ENCODE data around the gene MAP4K3. TPM values are rescaled to one million over a fixed set of nuclear protein-coding genes. Genes with fewer than 3 reads are reported as not detected.

The MAP4K3 gene
- total and polyA plus RNA-seq, 2 of the 8 experiments (the other 6 are each of a cell fraction or from before 2014, with no cell fraction given): 11.4 to 63.0 TPM

- H3K27ac ChIP-seq (ENCODE audit: low read depth, low read length): no peak overlapping the region
- no peaks in the 10 kb centered on the region for H3K79me1 ChIP-seq (ENCODE audit: low read depth, low read length)
- FAIRE-seq (no peak), DNase-seq (ENCODE audit: low read depth in 1 of 2, low spot score in 2 of 2) (no peak)
- no peak overlapping the region for H3K4me3 ChIP-seq (ENCODE audit: extremely low read depth in 1 of 4, insufficient read depth in 2 of 4, low read depth in 3 of 4, low read length in 4 of 4)
- no peaks in the 10 kb centered on the region for H4K20me1 ChIP-seq (replicated peaks in 1 of 2; ENCODE audit: control insufficient read depth in 1 of 2, insufficient read depth in 2 of 2, low read length in 2 of 2)
- TF ChIP-seq POU5F1 (IDR thresholded peaks at IDR 0.05; ENCODE audit: low read depth, low read length) (no peak), JUND (IDR thresholded peaks at IDR 0.05; ENCODE audit: low read length) (no peak), RFX5 (IDR thresholded peaks at IDR 0.05; ENCODE audit: borderline replicate concordance, low read depth, low read length) (no peak), CTCF (IDR thresholded peaks at IDR 0.05; ENCODE audit: control extremely low read depth in 1 of 3, insufficient read depth in 1 of 3, low read depth in 1 of 3, low read length in 3 of 3) (no peak)
- H3K18ac ChIP-seq (ENCODE audit: extremely low read depth, low read length): no peak overlapping the region
- no peak overlapping the region for H3K23ac ChIP-seq (ENCODE audit: insufficient read length)
- no peak overlapping the region for H2BK12ac ChIP-seq (ENCODE audit: low read depth, low read length)
- no peak overlapping the region for H3K4me2 ChIP-seq (ENCODE audit: insufficient read depth in 1 of 2, low read depth in 2 of 2, low read length in 2 of 2)
- no peaks in the 10 kb centered on the region for H3K9me3 ChIP-seq (ENCODE audit: insufficient read depth in 2 of 2, low read depth in 1 of 2, low read length in 1 of 2)
- H2BK120ac ChIP-seq (replicated peaks; ENCODE audit: low read depth, low read length): no peak overlapping the region
- 87% methylated on average over 5 of the region's 5 CpGs; no CpG with 5 or more reads in 1 of the 2 experiments for WGBS, 2 experiments (ENCODE audit: extremely low coverage in 1 of 2, insufficient coverage in 1 of 2, insufficient read length in 1 of 2, insufficient replicate concordance in 2 of 2, low coverage in 1 of 2, low lambda C conversion rate in 2 of 2, missing lambda C conversion rate in 1 of 2)
- no peak overlapping the region for H2AFZ ChIP-seq (ENCODE audit: low read length)
- H3K4me1 ChIP-seq (replicated peaks in 1 of 4; ENCODE audit: control insufficient read depth in 3 of 4, insufficient read depth in 4 of 4, low read length in 3 of 4): no peaks in the 10 kb centered on the region; a peak in 3 of 7 replicates
- H2AK5ac ChIP-seq (ENCODE audit: low read depth, low read length): no peak overlapping the region
- H3K27me3 ChIP-seq (replicated peaks in 1 of 4; ENCODE audit: control insufficient read depth in 3 of 4, extremely low read depth in 1 of 4, insufficient read depth in 3 of 4, low read length in 3 of 4): no peaks in the 10 kb centered on the region
- H2BK20ac ChIP-seq (ENCODE audit: low read length): no peak overlapping the region
- H2BK15ac ChIP-seq (ENCODE audit: low read length): no peak overlapping the region
- no peak overlapping the region for H4K8ac ChIP-seq (ENCODE audit: extremely low read depth, insufficient read depth, low read length)
- H3K56ac ChIP-seq (replicated peaks; ENCODE audit: insufficient read length, low read depth, low read length): no peak overlapping the region
- ChIA-PET CTCF (ENCODE audit: partially characterized antibody) (interaction anchor here (1.1 to 6.1 kb wide), 2 partner anchors 10 to 93 kb away, joined by 3 to 38 read pairs; no protein-coding TSS in a partner anchor), POLR2A (ENCODE audit: partially characterized antibody) (interaction anchor here (0.7 kb wide), 1 partner anchor 199 kb away, joined by 3 read pairs; no protein-coding TSS in a partner anchor)
- no peak overlapping the region for H4K5ac ChIP-seq (ENCODE audit: insufficient read length, low read depth, low read length)
- no peak overlapping the region for H3K14ac ChIP-seq (ENCODE audit: insufficient read length)
- no peak overlapping the region for H3K4ac ChIP-seq (replicated peaks; ENCODE audit: insufficient read length, low read depth, low read length)
- H3K23me2 ChIP-seq (ENCODE audit: low read depth, low read length): no peaks in the 10 kb centered on the region
- no peaks in the 10 kb centered on the region for H3K36me3 ChIP-seq (ENCODE audit: control insufficient read depth in 2 of 4, insufficient read depth in 4 of 4, low read length in 3 of 4)
- no peak overlapping the region; a peak in 1 of 7 replicates for H3K9ac ChIP-seq (replicated peaks in 1 of 4; ENCODE audit: extremely low read depth in 1 of 4, low read depth in 3 of 4, low read length in 3 of 4)
- H4K91ac ChIP-seq (replicated peaks; ENCODE audit: insufficient read length, low read length): no peak overlapping the region
- H2BK5ac ChIP-seq (ENCODE audit: low read depth, low read length): no peak overlapping the region
- no peaks in the 10 kb centered on the region for H3K79me2 ChIP-seq (ENCODE audit: control insufficient read depth in 1 of 2, insufficient read depth in 2 of 2, low read length in 2 of 2)
Measured at GRCh38 chr2:39218391-39218790, 218.7 kb downstream of the MAP4K3 start.
